Fibroblast of lung (primary cell): Measurements from ENCODE around the gene FBLN2. TPM values are rescaled to one million over a fixed set of nuclear protein-coding genes. Genes with fewer than 3 reads are reported as not detected.

Source experiments
- DNase-seq, 2 donors: peaks; one replicate each; pipeline versions ENCODE4 v3.0.0 to v3.0.0-alpha.2; 2010; ENCODE audit warnings: low read depth in 2 of 2
- H2AFZ ChIP-seq: 2 replicates; pipeline ENCODE4 v1.5.1; 2012; ENCODE audit warnings: low read length, control low read depth, inconsistent platforms
- H3K27ac ChIP-seq: 2 replicates; pipeline ENCODE4 v1.5.1; 2011; ENCODE audit warnings: low read length, control low read depth; ENCODE audit not compliant: insufficient read depth
- H3K27me3 ChIP-seq: 2 replicates; pipeline ENCODE4 v1.5.1; 2011; ENCODE audit warnings: mild to moderate bottlenecking, low read length; ENCODE audit not compliant: control insufficient read depth, insufficient read depth
- H3K36me3 ChIP-seq: 2 replicates; pipeline ENCODE4 v1.5.1; 2011; ENCODE audit warnings: low read length; ENCODE audit not compliant: control insufficient read depth, insufficient read depth
- H3K4me1 ChIP-seq: 2 replicates; pipeline ENCODE4 v1.5.1; 2011; ENCODE audit warnings: low read length; ENCODE audit not compliant: control insufficient read depth, insufficient read depth; ENCODE audit errors: extremely low read depth
- H3K4me2 ChIP-seq: 2 replicates; pipeline ENCODE4 v1.5.1; 2011; ENCODE audit warnings: low read length, control low read depth; ENCODE audit not compliant: insufficient read depth; ENCODE audit errors: extremely low read depth
- H3K4me3 ChIP-seq, 4 experiments: fragments of 200-600 bp in 1 of 4; sonication (generic) in 1 of 4; replicated peaks in 1 of 4; 2 replicates each; pipeline ENCODE4 v1.5.1; 2011 to 2016; ENCODE audit warnings: low read length in 4 of 4, low read depth in 3 of 4, mild to moderate bottlenecking in 3 of 4, control low read depth in 2 of 4, inconsistent platforms in 1 of 4, mixed read lengths in 1 of 4; ENCODE audit not compliant: insufficient read depth in 1 of 4; ENCODE audit errors: control extremely low read depth in 1 of 4
- H3K79me2 ChIP-seq: 2 replicates; pipeline ENCODE4 v1.5.1; 2012; ENCODE audit warnings: mild to moderate bottlenecking, low read length, inconsistent platforms; ENCODE audit not compliant: control insufficient read depth, insufficient read depth
- H3K9ac ChIP-seq: 2 replicates; pipeline ENCODE4 v1.5.1; 2011; ENCODE audit warnings: mild to moderate bottlenecking, low read length, control low read depth; ENCODE audit not compliant: insufficient read depth
- H3K9me3 ChIP-seq: 2 replicates; pipeline ENCODE4 v1.5.1; 2012; ENCODE audit warnings: low read depth, low read length; ENCODE audit not compliant: control insufficient read depth, insufficient read depth
- H4K20me1 ChIP-seq: 2 replicates; pipeline ENCODE4 v1.5.1; 2011; ENCODE audit warnings: low read length; ENCODE audit not compliant: control insufficient read depth, insufficient read depth; ENCODE audit errors: extremely low read depth
- EZH2 ChIP-seq: IDR thresholded peaks from 2 replicates; pipeline ENCODE4 v1.5.1; 2012; ENCODE audit warnings: low read length, control low read depth, mild to moderate bottlenecking; ENCODE audit errors: missing control alignments
- polyA plus RNA-seq, 2 donors: library from polyadenylated mRNA; depleted of rRNA in 1 of 2; stranded (reverse) in 1 of 2; unstranded in 1 of 2; fragments of >200 nt; gene quantifications; 2 replicates each; pipeline ENCODE4 v1.2.1, GENCODE V29; 2011 to 2012; ENCODE audit warnings: missing spikeins in 1 of 2
- total RNA-seq: library from RNA; depleted of rRNA; stranded (reverse); fragments of >200 nt; gene quantifications from 2 replicates; pipeline ENCODE4 v1.2.1, GENCODE V29; 2014
- TF ChIP-seq, protein P1 (sequence below), 2 donors: IDR thresholded peaks in 1 of 2; conservative IDR thresholded peaks in 1 of 2; 1 replicate in 1 of 2; 2 replicates in 1 of 2; pipeline ENCODE4 v1.5.1; 2011 to 2012; ENCODE audit warnings: low read length in 2 of 2, control low read depth in 1 of 2, inconsistent platforms in 1 of 2, low read depth in 1 of 2, mild to moderate bottlenecking in 1 of 2

The FBLN2 gene
- total and polyA plus RNA-seq, 2 donors (not counting 1 experiment from before 2014, with no cell fraction given), result 25.4 to 138 TPM

DNA sequence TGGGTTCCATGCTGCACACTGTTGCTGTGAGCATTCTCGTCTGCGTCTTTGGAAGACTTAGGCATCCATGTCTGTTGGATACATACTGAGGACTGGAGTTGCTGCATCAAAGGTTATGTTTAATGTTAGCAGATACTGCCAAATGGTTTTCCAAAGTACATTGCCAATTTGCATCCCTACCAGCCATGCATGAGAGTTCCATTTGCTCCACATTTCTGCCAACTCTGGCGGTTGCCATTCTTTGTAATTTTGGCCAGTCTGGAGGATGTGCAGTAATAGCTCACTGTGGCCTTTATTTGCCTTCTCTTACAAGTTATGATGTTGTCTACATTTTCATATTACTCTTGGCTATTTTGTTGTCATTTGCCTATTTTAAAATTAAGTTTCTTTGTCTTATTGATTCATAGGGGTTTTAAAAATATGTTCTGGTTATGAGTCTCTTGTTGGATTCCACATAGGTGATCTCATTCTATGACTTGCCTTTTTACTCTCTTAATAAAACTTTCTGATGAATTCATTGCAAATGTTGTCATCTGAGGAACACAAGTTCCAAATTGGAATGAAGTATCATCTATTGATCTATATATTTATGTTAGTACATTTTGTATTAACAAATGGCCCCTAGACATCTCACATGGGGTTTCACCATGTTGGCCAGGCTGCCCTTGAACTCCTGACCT is 42.1 kb downstream of the FBLN2 start:
- no peak overlapping the region for H3K4me3 ChIP-seq
- H2AFZ ChIP-seq, result no peak overlapping the region
- no peak overlapping the region for H3K4me2 ChIP-seq
- H3K9ac ChIP-seq, result no peak overlapping the region
- H3K27me3 ChIP-seq, result no peaks in the 10 kb centered on the region
- no peaks in the 10 kb centered on the region for H3K9me3 ChIP-seq
- H4K20me1 ChIP-seq, result no peaks in the 10 kb centered on the region
- H3K27ac ChIP-seq, result no peak overlapping the region
- no peak for TF ChIP-seq EZH2
- TF ChIP-seq, protein P1, sequence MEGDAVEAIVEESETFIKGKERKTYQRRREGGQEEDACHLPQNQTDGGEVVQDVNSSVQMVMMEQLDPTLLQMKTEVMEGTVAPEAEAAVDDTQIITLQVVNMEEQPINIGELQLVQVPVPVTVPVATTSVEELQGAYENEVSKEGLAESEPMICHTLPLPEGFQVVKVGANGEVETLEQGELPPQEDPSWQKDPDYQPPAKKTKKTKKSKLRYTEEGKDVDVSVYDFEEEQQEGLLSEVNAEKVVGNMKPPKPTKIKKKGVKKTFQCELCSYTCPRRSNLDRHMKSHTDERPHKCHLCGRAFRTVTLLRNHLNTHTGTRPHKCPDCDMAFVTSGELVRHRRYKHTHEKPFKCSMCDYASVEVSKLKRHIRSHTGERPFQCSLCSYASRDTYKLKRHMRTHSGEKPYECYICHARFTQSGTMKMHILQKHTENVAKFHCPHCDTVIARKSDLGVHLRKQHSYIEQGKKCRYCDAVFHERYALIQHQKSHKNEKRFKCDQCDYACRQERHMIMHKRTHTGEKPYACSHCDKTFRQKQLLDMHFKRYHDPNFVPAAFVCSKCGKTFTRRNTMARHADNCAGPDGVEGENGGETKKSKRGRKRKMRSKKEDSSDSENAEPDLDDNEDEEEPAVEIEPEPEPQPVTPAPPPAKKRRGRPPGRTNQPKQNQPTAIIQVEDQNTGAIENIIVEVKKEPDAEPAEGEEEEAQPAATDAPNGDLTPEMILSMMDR (conservative IDR thresholded peaks at IDR 0.05 in 1 of 2, IDR thresholded peaks at IDR 0.05 in 1 of 2; ENCODE audit: low read depth in 1 of 2, low read length in 2 of 2), result no peak
- H3K79me2 ChIP-seq, result no peaks in the 10 kb centered on the region
- H3K36me3 ChIP-seq, result no peaks in the 10 kb centered on the region
- H3K4me1 ChIP-seq, result no peaks in the 10 kb centered on the region
- no peak for DNase-seq

DNA sequence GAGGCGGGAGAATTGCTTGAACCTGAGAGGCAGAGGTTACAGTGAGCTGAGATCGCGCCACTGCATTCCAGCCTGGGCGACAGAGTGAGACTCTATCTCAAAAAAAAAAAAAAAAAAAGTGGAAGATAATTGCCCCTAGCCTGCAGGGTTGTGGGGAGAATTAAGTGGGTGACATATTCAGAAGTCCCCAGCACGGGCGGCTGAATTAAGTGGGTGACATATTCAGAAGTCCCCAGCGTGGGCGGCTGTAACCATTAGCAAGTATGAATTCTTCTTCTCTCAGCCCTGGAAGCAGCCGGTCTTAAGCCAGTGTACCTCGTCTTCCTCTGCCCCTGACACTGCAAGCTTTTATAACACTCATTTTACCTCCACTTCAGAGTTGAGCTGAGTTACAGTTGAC is 44.7 kb downstream of the FBLN2 start:
- H4K20me1 ChIP-seq, result no peaks in the 10 kb centered on the region
- H2AFZ ChIP-seq, result no peak overlapping the region
- no peak overlapping the region for H3K4me3 ChIP-seq
- H3K9ac ChIP-seq, result no peak overlapping the region
- H3K4me2 ChIP-seq, result no peak overlapping the region
- no peaks in the 10 kb centered on the region for H3K27me3 ChIP-seq
- no peak for TF ChIP-seq EZH2
- TF ChIP-seq, protein P1 (conservative IDR thresholded peaks at IDR 0.05 in 1 of 2, IDR thresholded peaks at IDR 0.05 in 1 of 2; ENCODE audit: low read depth in 1 of 2, low read length in 2 of 2), result no peak
- no peaks in the 10 kb centered on the region for H3K4me1 ChIP-seq
- no peaks in the 10 kb centered on the region for H3K9me3 ChIP-seq
- no peak overlapping the region for H3K27ac ChIP-seq
- DNase-seq, result no peak
- H3K36me3 ChIP-seq, result no peaks in the 10 kb centered on the region
- H3K79me2 ChIP-seq, result no peaks in the 10 kb centered on the region

DNA sequence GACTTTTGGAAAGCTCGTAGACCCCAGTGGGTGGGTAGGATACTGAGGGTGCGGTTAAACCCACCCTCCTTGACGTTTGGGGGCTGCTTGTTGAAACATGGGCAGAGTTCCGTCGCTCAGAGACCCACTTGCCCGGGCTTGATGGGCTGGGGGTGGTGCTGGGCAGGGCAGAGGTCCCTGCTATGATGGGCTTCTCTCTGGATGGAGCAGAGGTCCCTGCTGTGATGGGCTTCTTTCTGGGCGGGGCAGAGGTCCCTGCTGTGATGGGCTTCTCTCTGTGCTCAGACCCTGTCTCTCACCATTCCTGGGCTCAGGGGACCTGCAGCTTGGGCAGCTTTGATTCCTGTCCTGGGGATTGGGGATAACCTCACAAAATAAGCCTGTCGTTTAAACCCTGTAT is 45.2 kb downstream of the FBLN2 start:
- H3K79me2 ChIP-seq, result no peaks in the 10 kb centered on the region
- no peak overlapping the region for H3K9ac ChIP-seq
- H3K9me3 ChIP-seq, result no peaks in the 10 kb centered on the region
- H4K20me1 ChIP-seq, result no peaks in the 10 kb centered on the region
- H3K27me3 ChIP-seq, result no peaks in the 10 kb centered on the region
- DNase-seq, result no peak
- H3K4me3 ChIP-seq, result no peak overlapping the region
- TF ChIP-seq, protein P1 (conservative IDR thresholded peaks at IDR 0.05 in 1 of 2, IDR thresholded peaks at IDR 0.05 in 1 of 2; ENCODE audit: low read depth in 1 of 2, low read length in 2 of 2), result no peak
- TF ChIP-seq EZH2, result no peak
- H3K4me2 ChIP-seq, result no peak overlapping the region
- H3K4me1 ChIP-seq, result no peaks in the 10 kb centered on the region
- no peaks in the 10 kb centered on the region for H3K36me3 ChIP-seq
- H3K27ac ChIP-seq, result no peak overlapping the region
- no peak overlapping the region for H2AFZ ChIP-seq
